Adrenal gland (tissue), 12 donors: Measurements from ENCODE around the gene STRIT1. TPM values are rescaled to one million over a fixed set of nuclear protein-coding genes. Genes with fewer than 3 reads are reported as not detected.

Experiments
- DNase-seq, 7 donors: peaks; one replicate each; pipeline ENCODE4 v3.0.0-alpha.2; 2019 to 2020
- H3K27ac ChIP-seq, 5 donors: fragments of 200-600 bp; sonication (generic) in 4 of 5; 1 replicate in 3 of 5; 2 replicates in 2 of 5; pipeline versions ENCODE4 v1.5.1 to v1.8.0; 2016 to 2020; ENCODE audit warnings: mild to moderate bottlenecking in 1 of 5
- H3K27me3 ChIP-seq: fragments of 200-600 bp; 2 replicates; pipeline ENCODE4 v1.8.0; 2021
- H3K36me3 ChIP-seq, 2 donors: fragments of 200-600 bp; replicated peaks in 1 of 2; 1 replicate in 1 of 2; 2 replicates in 1 of 2; pipeline versions ENCODE4 v1.5.1 to v1.8.0; 2018 to 2022
- H3K4me1 ChIP-seq, 2 donors: fragments of 200-600 bp; replicated peaks in 1 of 2; 1 replicate in 1 of 2; 2 replicates in 1 of 2; pipeline versions ENCODE4 v1.5.1 to v1.8.0; 2018 to 2021
- H3K4me3 ChIP-seq, 4 donors: fragments of 200-600 bp; sonication (generic) in 3 of 4; one replicate each; pipeline ENCODE4 v1.5.1; 2016 to 2018
- H3K9me3 ChIP-seq, 3 donors: fragments of 200-600 bp; sonication (generic) in 1 of 3; replicated peaks in 1 of 3; 1 replicate in 2 of 3; 2 replicates in 1 of 3; pipeline versions ENCODE4 v1.5.1 to v1.8.0; 2016 to 2021
- POLR2A ChIP-seq, 2 donors: fragments of 450-650 bp; IDR thresholded peaks; one replicate each; pipeline ENCODE4 v1.6.1; 2017; ENCODE audit warnings: antibody characterized with exemption in 2 of 2, mild to moderate bottlenecking in 2 of 2, moderate library complexity in 1 of 2
- WGBS, 4 donors: extraction: QIAGEN DNeasy Blood & Tissue Kit in 2 of 4; methylation state at CpG; one replicate each; pipeline versions ENCODE4 v1.1.5 to v1.1.7; 2013 to 2017; 5-methylcytosine and 5-hydroxymethylcytosine counted together
- intact Hi-C, 2 donors: fragments of 100-400 bp; cut with DNase I; formaldehyde crosslinking; loops; one replicate each; pipeline versions ENCODE4 v1.14.1 to v1.15.0; 2022 to 2023
- polyA plus RNA-seq, 3 donors: library from polyadenylated mRNA; stranded (reverse); fragments of 200-250 nt in 2 of 3; fragments of 350-450 nt in 1 of 3; fragmentation: Illumina TruSeq in 1 of 3; extraction: RNeasy Lipid Tissue Mini Kit (QIAGEN cat#74804) in 1 of 3; gene quantifications; one replicate each; pipeline ENCODE4 v1.2.3, GENCODE V29; 2013 to 2014
- total RNA-seq, 9 donors: library from RNA; depleted of rRNA in 4 of 9; stranded (reverse); fragments of >200 nt in 4 of 9; fragments of 120-200 nt in 1 of 9; fragmentation: NEBNext Ultra II Directional in 1 of 9; extraction: Animal tissue kit (Norgen Biotek cat#: 25700) in 1 of 9; gene quantifications; one replicate each; pipeline versions ENCODE4 v1.1.0 to v1.2.4, GENCODE V29; 2013 to 2023
- TF ChIP-seq, protein P1 (sequence below), 6 experiments: fragments of 450-650 bp in 4 of 6; fragments of 200-600 bp in 2 of 6; sonication (generic) in 1 of 6; IDR thresholded peaks; 1 replicate in 5 of 6; 2 replicates in 1 of 6; pipeline versions ENCODE4 v1.5.1 to v1.8.0; 2016 to 2021; ENCODE audit warnings: antibody characterized with exemption in 6 of 6, mild to moderate bottlenecking in 2 of 6, moderate library complexity in 1 of 6
- donor health status: healthy with polysubstance abuse.
- donor health status: Bipolar disorder and iron deficiency.
- donor health status: DM: yes; HTN: yes; CAD: no.
- donor health status: DM: no; HTN: no; CAD: no.
- donor health status: DM: no; HTN: no; CAD: no.
- donor health status: DM: yes; HTN: yes; CAD: no.

STRIT1 gene
- total and polyA plus RNA-seq, 12 donors = 0.30 to 3.4 TPM; not detected in 10

DNA sequence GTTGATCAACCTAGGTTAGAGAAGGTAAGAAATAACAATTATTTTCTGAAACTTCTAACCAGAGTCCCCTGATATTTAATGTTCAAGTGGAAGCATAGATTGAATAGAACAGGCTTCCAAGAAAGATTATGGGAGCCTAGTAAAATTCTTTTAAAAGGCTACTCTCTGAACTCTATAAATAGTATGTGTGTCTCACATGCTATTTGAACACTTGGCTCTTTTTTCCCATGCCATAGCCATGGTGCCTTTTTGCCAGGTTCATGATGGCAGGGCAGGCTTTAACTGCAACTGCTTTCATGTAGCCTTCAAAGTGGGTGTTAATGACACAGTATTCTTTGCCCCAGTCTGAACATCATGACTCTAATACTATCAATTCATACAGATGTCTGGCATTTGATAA is 22.9 kb upstream of the STRIT1 start:
- intact Hi-C loops = no loop called here
- no peaks in the 10 kb centered on the region for H3K4me1 ChIP-seq
- H3K9me3 ChIP-seq = no peaks in the 10 kb centered on the region
- no peaks in the 10 kb centered on the region for H3K27me3 ChIP-seq
- H3K4me3 ChIP-seq = no peak overlapping the region
- no peak for TF ChIP-seq POLR2A (IDR thresholded peaks at IDR 0.05)
- TF ChIP-seq, protein P1, sequence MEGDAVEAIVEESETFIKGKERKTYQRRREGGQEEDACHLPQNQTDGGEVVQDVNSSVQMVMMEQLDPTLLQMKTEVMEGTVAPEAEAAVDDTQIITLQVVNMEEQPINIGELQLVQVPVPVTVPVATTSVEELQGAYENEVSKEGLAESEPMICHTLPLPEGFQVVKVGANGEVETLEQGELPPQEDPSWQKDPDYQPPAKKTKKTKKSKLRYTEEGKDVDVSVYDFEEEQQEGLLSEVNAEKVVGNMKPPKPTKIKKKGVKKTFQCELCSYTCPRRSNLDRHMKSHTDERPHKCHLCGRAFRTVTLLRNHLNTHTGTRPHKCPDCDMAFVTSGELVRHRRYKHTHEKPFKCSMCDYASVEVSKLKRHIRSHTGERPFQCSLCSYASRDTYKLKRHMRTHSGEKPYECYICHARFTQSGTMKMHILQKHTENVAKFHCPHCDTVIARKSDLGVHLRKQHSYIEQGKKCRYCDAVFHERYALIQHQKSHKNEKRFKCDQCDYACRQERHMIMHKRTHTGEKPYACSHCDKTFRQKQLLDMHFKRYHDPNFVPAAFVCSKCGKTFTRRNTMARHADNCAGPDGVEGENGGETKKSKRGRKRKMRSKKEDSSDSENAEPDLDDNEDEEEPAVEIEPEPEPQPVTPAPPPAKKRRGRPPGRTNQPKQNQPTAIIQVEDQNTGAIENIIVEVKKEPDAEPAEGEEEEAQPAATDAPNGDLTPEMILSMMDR (IDR thresholded peaks at IDR 0.05) = no peak
- no peak for DNase-seq
- H3K36me3 ChIP-seq = no peaks in the 10 kb centered on the region
- no peak overlapping the region for H3K27ac ChIP-seq

DNA sequence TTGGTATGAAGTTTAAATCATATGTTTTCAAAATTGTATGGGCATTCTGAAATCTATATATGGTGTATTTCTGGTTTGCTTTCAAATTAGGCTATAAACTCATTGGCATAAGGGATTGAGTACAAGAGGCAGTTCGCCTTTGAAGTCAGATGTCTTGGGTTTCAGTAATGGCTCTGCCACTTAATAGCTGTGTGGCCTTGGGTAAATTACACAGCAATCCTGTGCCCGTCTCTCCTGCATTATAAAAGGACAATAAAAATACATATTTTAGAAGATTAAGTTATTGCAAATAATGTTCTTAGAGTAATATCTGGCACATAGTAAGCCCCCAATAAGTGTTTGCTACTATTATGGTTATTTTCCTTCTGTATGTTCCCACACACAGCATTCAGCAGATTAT is 20.4 kb upstream of the STRIT1 start:
- H3K27me3 ChIP-seq = no peaks in the 10 kb centered on the region
- no peaks in the 10 kb centered on the region for H3K4me1 ChIP-seq
- H3K27ac ChIP-seq = no peak overlapping the region
- WGBS, 4 donors = 82 to 97% (median 88%) methylated on average over 2 of the region's 2 CpGs
- no peaks in the 10 kb centered on the region for H3K36me3 ChIP-seq
- H3K9me3 ChIP-seq = no peaks in the 10 kb centered on the region
- no peak for DNase-seq
- no peak for TF ChIP-seq POLR2A (IDR thresholded peaks at IDR 0.05)
- TF ChIP-seq, protein P1 (IDR thresholded peaks at IDR 0.05) = no peak
- intact Hi-C loops = no loop called here
- no peak overlapping the region for H3K4me3 ChIP-seq

DNA sequence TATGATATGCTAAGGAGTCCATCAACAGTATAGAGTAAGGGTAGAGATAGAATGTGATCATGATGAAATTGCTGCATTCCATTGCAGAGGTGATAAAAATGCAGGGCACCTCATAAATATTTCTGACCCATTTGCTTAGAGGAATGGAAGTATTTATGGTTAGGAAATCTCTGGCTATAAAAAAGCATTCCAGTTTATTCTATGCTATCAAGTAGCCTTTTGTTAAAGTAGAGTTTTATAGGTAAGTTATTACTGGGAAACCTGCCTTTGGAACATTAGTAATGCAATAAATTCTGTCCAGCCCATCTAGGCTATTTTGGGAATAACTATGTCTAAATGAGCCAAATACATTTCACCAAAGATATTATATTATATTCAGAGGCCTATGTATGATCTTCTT is 19.8 kb upstream of the STRIT1 start:
- intact Hi-C loops = no loop called here
- Histone ChIP-seq H3K27me3 (no peaks in the 10 kb centered on the region), H3K4me3 (no peak overlapping the region), H3K27ac (no peak overlapping the region), H3K4me1 (no peaks in the 10 kb centered on the region), H3K36me3 (no peaks in the 10 kb centered on the region), H3K9me3 (no peaks in the 10 kb centered on the region)
- DNase-seq = no peak
- no peak for TF ChIP-seq POLR2A (IDR thresholded peaks at IDR 0.05)
- TF ChIP-seq, protein P1 (IDR thresholded peaks at IDR 0.05) = no peak

DNA sequence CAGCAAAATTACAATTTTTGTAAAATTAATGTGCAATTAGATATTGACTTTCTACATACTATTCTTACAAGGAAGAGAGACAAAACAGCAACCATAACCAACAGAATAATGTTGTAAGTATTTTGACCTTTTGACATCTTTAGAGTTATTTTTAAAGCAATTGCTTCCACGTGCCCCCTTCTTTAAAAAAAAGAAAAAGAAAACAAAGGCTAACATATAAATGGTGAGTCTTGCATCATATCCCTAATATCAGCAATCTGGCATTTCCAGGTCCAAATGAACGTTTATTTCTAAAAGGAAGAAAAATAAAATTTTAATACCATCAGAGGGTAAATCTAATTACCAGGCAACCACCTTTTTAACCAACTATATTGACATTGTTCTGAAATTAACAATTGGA is 19.3 kb upstream of the STRIT1 start:
- no peaks in the 10 kb centered on the region for H3K9me3 ChIP-seq
- 38 to 49% (median 43%) methylated on average over 2 of the region's 2 CpGs for WGBS, 4 donors
- DNase-seq = no peak
- no peak overlapping the region for H3K4me3 ChIP-seq
- no peaks in the 10 kb centered on the region for H3K4me1 ChIP-seq
- H3K27ac ChIP-seq = no peak overlapping the region
- H3K27me3 ChIP-seq = no peaks in the 10 kb centered on the region
- TF ChIP-seq, protein P1 (IDR thresholded peaks at IDR 0.05) = no peak
- TF ChIP-seq POLR2A (IDR thresholded peaks at IDR 0.05) = no peak
- intact Hi-C loops = no loop called here
- no peaks in the 10 kb centered on the region for H3K36me3 ChIP-seq
